ENCODE data around the gene NPAS3.

NPAS3 gene

GRCh38 chr14:33098016-33098415 lies 159.3 kb downstream of the NPAS3 start:
- H3K27ac ChIP-seq = no peak overlapping the region
- H3K36me3 ChIP-seq (ENCODE audit: insufficient read depth, low read length) = no peaks in the 10 kb centered on the region
- no peak overlapping the region for H3K9ac ChIP-seq (ENCODE audit: insufficient read length)
- no peak overlapping the region for H3K4me3 ChIP-seq
- DNase-seq (ENCODE audit: low read depth, low spot score) = no peak
- H3K9me3 ChIP-seq (ENCODE audit: low read depth, low read length) = no peaks in the 10 kb centered on the region
- TF ChIP-seq FOXP2 (optimal IDR thresholded peaks at IDR 0.05; ENCODE audit: control extremely low read depth, extremely low read length, insufficient read depth) (no peak), POLR2AphosphoS5 (IDR thresholded peaks at IDR 0.05; ENCODE audit: borderline replicate concordance, low read depth, low read length) (no peak), EZH2 (IDR thresholded peaks at IDR 0.05) (no peak)

DNA sequence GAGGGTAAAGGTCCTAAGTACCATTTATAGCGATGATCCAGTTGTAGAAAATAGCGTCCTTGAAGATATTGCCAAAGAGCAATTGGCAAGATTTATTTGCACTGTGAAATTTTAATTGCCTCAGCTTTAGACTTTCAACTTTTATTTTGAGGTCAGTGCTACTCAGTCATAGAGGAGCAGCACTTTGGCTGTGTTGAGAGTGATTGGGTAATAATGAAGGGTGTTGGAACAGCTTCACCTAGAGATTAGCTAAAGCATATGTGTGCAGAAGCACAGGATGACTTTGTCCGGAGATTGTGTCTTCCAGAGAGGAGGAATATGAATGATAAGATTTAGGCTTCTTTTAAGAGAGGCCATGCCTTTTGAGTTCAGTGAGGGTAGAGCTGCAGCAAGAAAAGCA lies 164.8 kb downstream of the NPAS3 start:
- no peak overlapping the region for H3K9ac ChIP-seq (ENCODE audit: insufficient read length)
- H3K9me3 ChIP-seq (ENCODE audit: low read depth, low read length) = no peaks in the 10 kb centered on the region
- H3K36me3 ChIP-seq (ENCODE audit: insufficient read depth, low read length) = no peaks in the 10 kb centered on the region
- TF ChIP-seq EZH2 (IDR thresholded peaks at IDR 0.05) (no peak), FOXP2 (optimal IDR thresholded peaks at IDR 0.05; ENCODE audit: control extremely low read depth, extremely low read length, insufficient read depth) (no peak), POLR2AphosphoS5 (IDR thresholded peaks at IDR 0.05; ENCODE audit: borderline replicate concordance, low read depth, low read length) (no peak)
- H3K27ac ChIP-seq = no peak overlapping the region
- DNase-seq (ENCODE audit: low read depth, low spot score) = no peak
- no peak overlapping the region for H3K4me3 ChIP-seq

DNA sequence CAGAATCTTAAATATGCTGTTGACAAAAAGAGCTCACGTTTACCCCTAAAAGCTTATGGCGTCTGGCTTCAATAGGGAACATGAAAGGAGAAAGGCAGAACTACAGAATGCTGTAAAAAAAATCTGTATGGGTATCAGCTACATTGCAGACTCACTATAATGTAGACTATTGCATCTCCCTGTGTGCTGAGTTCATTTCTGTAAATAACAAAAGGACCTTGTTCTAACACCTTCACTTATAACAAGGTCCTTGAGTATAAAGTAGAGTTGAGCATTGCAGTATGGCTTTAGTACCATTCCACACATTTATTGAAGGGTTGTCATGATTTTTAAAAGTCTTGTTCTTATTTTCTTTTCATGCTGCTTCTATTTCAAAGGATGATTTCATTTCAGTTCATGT lies 165.3 kb downstream of the NPAS3 start:
- Histone ChIP-seq H3K27ac (no peak overlapping the region), H3K9ac (ENCODE audit: insufficient read length) (no peak overlapping the region), H3K36me3 (ENCODE audit: insufficient read depth, low read length) (no peaks in the 10 kb centered on the region), H3K4me3 (no peak overlapping the region), H3K9me3 (ENCODE audit: low read depth, low read length) (no peaks in the 10 kb centered on the region)
- no peak for TF ChIP-seq EZH2 (IDR thresholded peaks at IDR 0.05)
- TF ChIP-seq POLR2AphosphoS5 (IDR thresholded peaks at IDR 0.05; ENCODE audit: borderline replicate concordance, low read depth, low read length) = no peak
- no peak for TF ChIP-seq FOXP2 (optimal IDR thresholded peaks at IDR 0.05; ENCODE audit: control extremely low read depth, extremely low read length, insufficient read depth)
- DNase-seq (ENCODE audit: low read depth, low spot score) = no peak

DNA sequence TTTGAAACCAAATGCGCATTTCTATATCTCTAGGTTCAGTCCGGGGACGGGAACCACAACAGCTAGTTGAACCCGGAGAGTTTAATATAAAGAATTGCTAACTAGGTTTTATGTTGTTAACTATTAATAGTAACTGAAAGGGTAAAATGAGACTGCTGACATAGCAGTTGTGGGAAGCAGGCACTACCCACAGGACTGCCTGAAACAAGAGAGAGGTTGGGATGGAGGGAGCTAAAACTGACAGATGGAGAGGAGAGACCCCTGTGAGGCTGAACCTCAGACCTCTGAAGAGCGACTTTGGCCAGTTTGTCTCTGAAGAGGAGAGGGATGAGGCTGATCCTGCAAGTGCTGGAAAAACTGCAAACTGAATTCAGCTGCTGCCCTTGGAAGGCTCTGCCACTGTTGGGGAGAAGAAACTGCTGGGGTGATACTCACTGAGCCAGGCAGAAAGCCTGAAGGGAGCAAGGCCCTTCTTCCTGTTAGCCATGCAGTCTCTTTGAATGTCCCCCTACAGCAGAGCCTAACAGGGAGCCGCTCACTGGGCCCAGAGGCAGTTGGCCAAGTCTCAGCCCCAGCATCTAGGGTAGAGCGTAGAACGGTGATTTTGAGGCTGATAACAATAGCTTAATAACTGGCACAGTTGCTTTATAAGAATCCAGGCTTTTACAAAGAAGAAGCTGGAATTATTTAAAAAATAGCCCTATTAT lies 172.2 kb downstream of the NPAS3 start:
- H3K36me3 ChIP-seq (ENCODE audit: insufficient read depth, low read length) = no peaks in the 10 kb centered on the region
- DNase-seq (ENCODE audit: low read depth, low spot score) = no peak
- H3K27ac ChIP-seq = no peak overlapping the region
- H3K9me3 ChIP-seq (ENCODE audit: low read depth, low read length) = no peaks in the 10 kb centered on the region
- TF ChIP-seq POLR2AphosphoS5 (IDR thresholded peaks at IDR 0.05; ENCODE audit: borderline replicate concordance, low read depth, low read length) = no peak
- TF ChIP-seq EZH2 (IDR thresholded peaks at IDR 0.05) = no peak
- TF ChIP-seq FOXP2 (optimal IDR thresholded peaks at IDR 0.05; ENCODE audit: control extremely low read depth, extremely low read length, insufficient read depth) = no peak
- H3K4me3 ChIP-seq = no peak overlapping the region
- no peak overlapping the region for H3K9ac ChIP-seq (ENCODE audit: insufficient read length)

DNA sequence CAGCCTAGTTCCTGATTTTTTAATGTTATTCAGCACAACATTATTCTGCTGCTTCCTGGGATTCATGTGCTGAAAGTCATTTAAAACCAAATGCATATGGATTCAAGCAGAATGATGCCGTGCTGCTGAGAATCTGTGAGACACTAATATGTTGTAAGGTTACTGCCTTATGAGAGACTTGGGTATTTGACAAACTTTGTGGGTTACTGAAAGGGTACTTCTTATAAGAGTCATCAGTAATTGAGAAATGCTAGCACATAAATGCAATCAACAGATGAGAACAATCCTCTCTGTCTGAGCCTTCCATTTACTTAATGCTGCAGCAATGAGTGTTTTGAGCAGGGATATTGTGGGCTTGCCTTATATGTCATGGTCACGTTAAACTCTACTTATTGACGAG lies 175.7 kb downstream of the NPAS3 start:
- H3K4me3 ChIP-seq = no peak overlapping the region
- H3K9me3 ChIP-seq (ENCODE audit: low read depth, low read length) = no peaks in the 10 kb centered on the region
- H3K27ac ChIP-seq = no peak overlapping the region
- no peaks in the 10 kb centered on the region for H3K36me3 ChIP-seq (ENCODE audit: insufficient read depth, low read length)
- no peak for DNase-seq (ENCODE audit: low read depth, low spot score)
- TF ChIP-seq FOXP2 (optimal IDR thresholded peaks at IDR 0.05; ENCODE audit: control extremely low read depth, extremely low read length, insufficient read depth) = no peak
- no peak overlapping the region for H3K9ac ChIP-seq (ENCODE audit: insufficient read length)

- Histone ChIP-seq H3K27ac (no peak overlapping the region), H3K36me3 (ENCODE audit: insufficient read depth, low read length) (no peaks in the 10 kb centered on the region), H3K4me3 (no peak overlapping the region), H3K9ac (ENCODE audit: insufficient read length) (no peak overlapping the region), H3K9me3 (ENCODE audit: low read depth, low read length) (no peaks in the 10 kb centered on the region)
- TF ChIP-seq POLR2AphosphoS5 (IDR thresholded peaks at IDR 0.05; ENCODE audit: borderline replicate concordance, low read depth, low read length) = no peak
- TF ChIP-seq EZH2 (IDR thresholded peaks at IDR 0.05) = no peak
- TF ChIP-seq FOXP2 (optimal IDR thresholded peaks at IDR 0.05; ENCODE audit: control extremely low read depth, extremely low read length, insufficient read depth) = no peak
- no peak for DNase-seq (ENCODE audit: low read depth, low spot score)
Observed at GRCh38 chr14:33118668-33119067, 180.0 kb downstream of the NPAS3 start.

- H3K4me3 ChIP-seq = no peak overlapping the region
Observed at GRCh38 chr14:33120341-33120740, 181.7 kb downstream of the NPAS3 start.

DNA sequence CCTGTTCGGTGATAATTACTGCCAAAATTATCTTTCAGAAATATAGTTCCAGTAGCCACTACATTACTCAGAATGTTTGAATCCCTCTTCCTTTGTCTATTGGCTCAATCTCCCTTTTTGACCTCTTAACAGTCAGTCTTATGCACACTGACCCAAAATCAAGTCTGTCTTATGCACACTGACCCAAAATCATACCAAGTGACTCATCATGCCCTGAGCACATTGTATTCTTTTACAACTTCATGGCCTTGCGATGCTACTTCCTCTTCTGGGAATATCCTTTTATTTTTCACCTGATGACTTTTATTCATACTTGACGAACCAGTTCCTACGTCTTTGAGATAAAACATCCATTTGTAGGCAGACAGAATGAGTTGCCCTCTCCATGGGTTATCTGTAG lies 182.3 kb downstream of the NPAS3 start:
- Histone ChIP-seq H3K27ac (no peak overlapping the region), H3K36me3 (ENCODE audit: insufficient read depth, low read length) (no peaks in the 10 kb centered on the region), H3K4me3 (no peak overlapping the region), H3K9me3 (ENCODE audit: low read depth, low read length) (no peaks in the 10 kb centered on the region), H3K9ac (ENCODE audit: insufficient read length) (no peak overlapping the region)
- no peak for TF ChIP-seq EZH2 (IDR thresholded peaks at IDR 0.05)
- TF ChIP-seq FOXP2 (optimal IDR thresholded peaks at IDR 0.05; ENCODE audit: control extremely low read depth, extremely low read length, insufficient read depth) = no peak
- no peak for TF ChIP-seq POLR2AphosphoS5 (IDR thresholded peaks at IDR 0.05; ENCODE audit: borderline replicate concordance, low read depth, low read length)
- DNase-seq (ENCODE audit: low read depth, low spot score) = no peak

More at GRCh38 chr14:33120341-33120740, 181.7 kb downstream of the NPAS3 start:
- TF ChIP-seq FOXP2 (optimal IDR thresholded peaks at IDR 0.05; ENCODE audit: control extremely low read depth, extremely low read length, insufficient read depth) (no peak), EZH2 (IDR thresholded peaks at IDR 0.05) (no peak), POLR2AphosphoS5 (IDR thresholded peaks at IDR 0.05; ENCODE audit: borderline replicate concordance, low read depth, low read length) (no peak)
- H3K36me3 ChIP-seq (ENCODE audit: insufficient read depth, low read length) = no peaks in the 10 kb centered on the region
- no peak overlapping the region for H3K9ac ChIP-seq (ENCODE audit: insufficient read length)
- H3K9me3 ChIP-seq (ENCODE audit: low read depth, low read length) = no peaks in the 10 kb centered on the region
- no peak overlapping the region for H3K27ac ChIP-seq
- DNase-seq (ENCODE audit: low read depth, low spot score) = no peak

DNA sequence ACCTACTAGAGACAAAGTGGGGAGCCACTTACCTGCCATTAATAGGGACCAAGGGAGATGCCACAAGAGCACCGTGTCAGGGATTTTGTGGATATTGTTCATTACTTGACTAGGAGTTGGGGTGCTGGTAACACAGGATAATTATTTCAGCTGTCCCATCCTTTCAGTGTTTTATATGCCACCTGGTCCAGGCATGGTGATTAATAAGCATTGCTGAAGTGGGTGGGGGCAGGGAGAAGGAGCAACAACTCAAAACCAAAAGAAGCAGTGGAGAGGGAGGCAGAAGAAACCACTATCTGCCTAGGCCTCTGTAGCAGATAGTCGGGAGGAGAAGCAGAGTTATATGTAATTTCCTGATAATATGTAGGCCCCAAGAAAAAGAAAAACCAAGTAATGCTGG lies 184.6 kb downstream of the NPAS3 start:
- Histone ChIP-seq H3K9ac (ENCODE audit: insufficient read length) (no peak overlapping the region), H3K4me3 (no peak overlapping the region), H3K9me3 (ENCODE audit: low read depth, low read length) (no peaks in the 10 kb centered on the region), H3K27ac (no peak overlapping the region), H3K36me3 (ENCODE audit: insufficient read depth, low read length) (no peaks in the 10 kb centered on the region)
- no peak for DNase-seq (ENCODE audit: low read depth, low spot score)
- no peak for TF ChIP-seq EZH2 (IDR thresholded peaks at IDR 0.05)
- TF ChIP-seq FOXP2 (optimal IDR thresholded peaks at IDR 0.05; ENCODE audit: control extremely low read depth, extremely low read length, insufficient read depth) = no peak
- TF ChIP-seq POLR2AphosphoS5 (IDR thresholded peaks at IDR 0.05; ENCODE audit: borderline replicate concordance, low read depth, low read length) = no peak
